Endothelial cell of umbilical vein (primary cell): ENCODE data around the gene SAE1. TPM values are rescaled to one million over a fixed set of nuclear protein-coding genes. Genes with fewer than 3 reads are reported as not detected.

Experiments
- BruUV-seq: library from RNA; stranded (reverse); fragments of 400-500 nt; replicated peaks from 2 replicates; lab custom pipeline; 2021; lab: Mats Ljungman, UMichigan
- CTCF ChIA-PET: fragments of 300-600, 350-600 bp; sonication (Branson Sonifier 250); formaldehyde crosslinking; loops from one replicate; lab custom pipeline; 2021; ENCODE audit warnings: antibody characterized with exemption, inconsistent platforms; lab: Charles Lee
- POLR2A ChIA-PET: fragments of 300-600, 350-600 bp; sonication (Branson Sonifier 250); formaldehyde crosslinking; loops from one replicate; lab custom pipeline; 2021; ENCODE audit warnings: antibody characterized with exemption, inconsistent platforms; lab: Charles Lee
- DNase-seq: peaks from one replicate; pipeline ENCODE4 v3.0.0-alpha.2; 2011; ENCODE audit warnings: low read depth, low spot score
- FAIRE-seq: peaks from 2 replicates; lab custom pipeline; 2011; peaks lifted over from hg19 to GRCh38; lab: Jason Lieb, UNC
- H2AFZ ChIP-seq: 2 replicates; pipeline ENCODE4 v1.6.0; 2012; ENCODE audit warnings: low read depth, low read length, control low read depth, inconsistent platforms
- H3K27ac ChIP-seq: 2 replicates; pipeline ENCODE4 v1.5.1; 2011; ENCODE audit warnings: low read depth, mild to moderate bottlenecking, control low read depth, low read length, moderate library complexity; ENCODE audit not compliant: insufficient read depth
- H3K27me3 ChIP-seq, 2 experiments: 2 replicates each; pipeline versions ENCODE4 v1.6.0 to v1.6.1; 2011; ENCODE audit warnings: low read length in 2 of 2, mixed read lengths in 1 of 2; ENCODE audit not compliant: control insufficient read depth in 2 of 2, insufficient read depth in 2 of 2
- H3K36me3 ChIP-seq, 2 experiments: 2 replicates in 1 of 2; 3 replicates in 1 of 2; pipeline ENCODE4 v1.5.1; 2011; ENCODE audit warnings: low read length in 2 of 2, mild to moderate bottlenecking in 1 of 2, moderate library complexity in 1 of 2; ENCODE audit not compliant: control insufficient read depth in 2 of 2, insufficient read depth in 2 of 2; ENCODE audit errors: extremely low read depth in 1 of 2
- H3K4me1 ChIP-seq: 3 replicates; pipeline ENCODE4 v1.5.1; 2011; ENCODE audit warnings: mild to moderate bottlenecking, low read length; ENCODE audit not compliant: control insufficient read depth, insufficient read depth; ENCODE audit errors: extremely low read depth
- H3K4me2 ChIP-seq: 2 replicates; pipeline ENCODE4 v1.6.1; 2011; ENCODE audit warnings: low read length, control low read depth, mixed read lengths; ENCODE audit not compliant: insufficient read depth
- H3K4me3 ChIP-seq, 3 experiments: fragments of 200-600 bp in 1 of 3; sonication (generic), shearing (Covaris generic) in 1 of 3; replicated peaks in 1 of 3; 2 replicates each; pipeline ENCODE4 v1.5.1; 2011 to 2016; ENCODE audit warnings: control low read depth in 3 of 3, low read length in 3 of 3, mild to moderate bottlenecking in 2 of 3, inconsistent platforms in 1 of 3, low read depth in 1 of 3, moderate library complexity in 1 of 3; ENCODE audit not compliant: insufficient read depth in 1 of 3
- H3K79me2 ChIP-seq: 2 replicates; pipeline ENCODE4 v1.6.0; 2012; ENCODE audit warnings: low read length, inconsistent platforms; ENCODE audit not compliant: control insufficient read depth, insufficient read depth
- H3K9ac ChIP-seq: replicated peaks from 2 replicates; pipeline ENCODE3; 2011; ENCODE audit warnings: low read length, control low read depth; ENCODE audit not compliant: insufficient read depth; ENCODE audit errors: extremely low read depth
- H3K9me1 ChIP-seq: replicated peaks from 3 replicates; pipeline ENCODE4 v1.6.0; 2011; ENCODE audit warnings: mild to moderate bottlenecking, low read length; ENCODE audit not compliant: control insufficient read depth, insufficient read depth; ENCODE audit errors: extremely low read depth
- H3K9me3 ChIP-seq: replicated peaks from 2 replicates; pipeline ENCODE4 v1.5.1; 2012; ENCODE audit warnings: low read length, inconsistent platforms; ENCODE audit not compliant: control insufficient read depth, insufficient read depth
- H4K20me1 ChIP-seq: replicated peaks from 2 replicates; pipeline ENCODE3; 2011; ENCODE audit warnings: mild to moderate bottlenecking, low read length; ENCODE audit not compliant: control insufficient read depth, insufficient read depth; ENCODE audit errors: extremely low read depth
- EZH2 ChIP-seq: IDR thresholded peaks from 2 replicates; pipeline ENCODE4 v1.6.1; 2012; ENCODE audit warnings: borderline replicate concordance, low read depth, mild to moderate bottlenecking, moderate library complexity, low read length, inconsistent platforms; ENCODE audit not compliant: severe bottlenecking
- GATA2 ChIP-seq: IDR thresholded peaks from 2 replicates; pipeline ENCODE4 v1.7.0; 2011; ENCODE audit warnings: low read depth, mild to moderate bottlenecking, moderate library complexity, mixed read lengths, low read length; ENCODE audit not compliant: insufficient read length, insufficient read depth
- JUN ChIP-seq: IDR thresholded peaks from 2 replicates; pipeline ENCODE4 v1.6.1; 2011; ENCODE audit warnings: borderline replicate concordance, low read depth; ENCODE audit not compliant: insufficient read length, insufficient read depth
- MYC ChIP-seq: IDR thresholded peaks from one replicate; pipeline ENCODE4 v1.6.1; 2011; ENCODE audit warnings: mild to moderate bottlenecking, low read depth, low read length
- POLR2A ChIP-seq: IDR thresholded peaks from 2 replicates; pipeline ENCODE4 v1.6.1; 2012; ENCODE audit warnings: low read depth, mild to moderate bottlenecking, control low read depth, low read length
- POLR2AphosphoS5 ChIP-seq: IDR thresholded peaks from 2 replicates; pipeline ENCODE4 v1.6.1; 2012; ENCODE audit warnings: low read depth, mild to moderate bottlenecking, control low read depth, low read length, moderate library complexity; ENCODE audit not compliant: insufficient read depth
- dilution Hi-C: fragments of 300-500 bp; cut with MboI; formaldehyde crosslinking; loops from one replicate; pipeline ENCODE4 v1.15.0; 2019; ENCODE audit warnings: low sequenced_read_pairs; ENCODE audit not compliant: extremely low pct_ligation_motif_present
- intact Hi-C: fragments of 100-400 bp; cut with micrococcal nuclease; formaldehyde crosslinking; loops from one replicate; pipeline ENCODE4 v1.10.0; 2022
- polyA plus RNA-seq, 4 experiments: library from polyadenylated mRNA; depleted of rRNA in 3 of 4; stranded (reverse) in 3 of 4; unstranded in 1 of 4; fragments of >200 nt; gene quantifications; 2 replicates each; pipeline versions ENCODE4 v1.2.1 to v1.2.3, GENCODE V29; 2011 to 2012; ENCODE audit warnings: missing spikeins in 1 of 4
- total RNA-seq: library from RNA; stranded (reverse); gene quantifications from 2 replicates; pipeline ENCODE4 v1.2.3, GENCODE V29; 2021
- TF ChIP-seq, protein P1 (sequence below): IDR thresholded peaks from 2 replicates; pipeline ENCODE4 v1.6.1; 2011; ENCODE audit not compliant: insufficient read depth, insufficient read length
- TF ChIP-seq, protein P2 (sequence below), 2 donors: IDR thresholded peaks; 1 replicate in 1 of 2; 2 replicates in 1 of 2; pipeline ENCODE4 v1.5.1; 2011; ENCODE audit warnings: low read length in 2 of 2, mild to moderate bottlenecking in 2 of 2, moderate library complexity in 2 of 2, control low read depth in 1 of 2, inconsistent platforms in 1 of 2, low read depth in 1 of 2; ENCODE audit not compliant: insufficient read depth in 1 of 2; ENCODE audit errors: extremely low read depth in 1 of 2

The SAE1 gene
- total and polyA plus RNA-seq, 2 donors (not counting 3 experiments of a cell fraction or from before 2014, with no cell fraction given) = 165 to 219 TPM

DNA sequence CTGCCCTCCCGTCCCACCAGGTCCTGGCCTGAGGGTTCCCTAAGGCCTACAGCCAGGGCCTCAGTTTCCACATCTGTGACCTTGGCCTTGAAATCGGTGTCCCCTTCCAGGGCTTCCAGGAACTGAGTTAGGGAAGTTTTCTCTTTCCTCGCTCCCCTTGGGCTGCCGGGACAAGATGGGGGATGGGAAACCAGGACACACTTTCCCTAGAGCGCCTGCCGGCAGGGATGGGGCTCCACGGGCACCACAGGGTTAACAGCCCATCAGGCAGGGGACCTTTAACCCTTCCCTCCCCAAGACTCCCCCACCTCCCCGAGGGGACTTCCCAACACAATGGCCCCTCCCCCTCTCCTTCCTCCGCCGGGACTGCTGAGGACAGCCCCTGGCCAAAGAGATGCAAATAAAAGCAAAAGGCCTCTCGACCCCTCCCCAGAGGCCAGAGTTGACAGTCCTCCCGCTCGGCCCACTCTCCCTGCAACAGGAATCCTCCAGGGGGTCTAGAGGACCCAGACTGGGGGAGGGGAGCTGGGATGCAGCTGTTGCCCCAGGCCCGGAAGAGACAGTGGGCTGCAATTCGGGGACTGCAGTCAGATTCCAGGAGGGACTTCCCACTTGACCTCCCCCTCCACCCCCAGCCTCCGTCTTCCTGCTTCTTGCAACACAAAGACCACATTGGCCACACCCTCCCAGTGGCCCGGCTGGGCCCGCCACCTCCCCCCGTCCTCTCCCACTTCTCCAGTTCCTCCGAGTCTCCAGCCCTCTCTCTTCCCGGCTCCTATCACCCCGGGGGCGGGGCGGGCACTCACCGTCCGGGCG, 96.9 kb downstream of the SAE1 start:
- Histone ChIP-seq H3K9me1 (no peaks in the 10 kb centered on the region), H3K79me2 (peaks cover 9% of the 10 kb centered on the region), H3K27me3 (no peaks in the 10 kb centered on the region), H3K36me3 (peaks cover 0 to 3% of the 10 kb centered on the region in 2 experiments), H3K4me1 (peaks cover 33% of the 10 kb centered on the region), H2AFZ (no peak overlapping the region), H3K9me3 (no peaks in the 10 kb centered on the region), H3K4me2 (peak overlapping the region; percentile 63), H3K4me3 (peak overlapping the region in 2 of 3 experiments; percentile 33 to 93), H3K27ac (peak overlapping the region; percentile 61), H4K20me1 (no peaks in the 10 kb centered on the region), H3K9ac (peak overlapping the region; percentile 67)
- DNase-seq (peak; percentile 89), FAIRE-seq (peak; percentile 18)
- ChIA-PET POLR2A (interaction anchor here (1.6 to 2.2 kb wide), 2 partner anchors 16 to 29 kb away, joined by 7 to 31 read pairs; partner anchors contain the start of gene CCDC9), CTCF (interaction anchor here (1.0 to 5.3 kb wide), 6 partner anchors 12 to 29 kb away, joined by 3 to 74 read pairs (median 18); partner anchors contain the start of gene CCDC9)
- intact Hi-C loops (loop anchor here (1.0 to 2.0 kb wide), 2 partner anchors 47 to 51 kb away; partner anchors contain the start of gene INAFM1), dilution Hi-C loops (no loop called here)
- no TSS peak for BruUV-seq
- TF ChIP-seq POLR2A (peak; percentile 4), POLR2AphosphoS5 (no peak), EZH2 (no peak), MYC (no peak), GATA2 (no peak), JUN (no peak)
- TF ChIP-seq, protein P1, sequence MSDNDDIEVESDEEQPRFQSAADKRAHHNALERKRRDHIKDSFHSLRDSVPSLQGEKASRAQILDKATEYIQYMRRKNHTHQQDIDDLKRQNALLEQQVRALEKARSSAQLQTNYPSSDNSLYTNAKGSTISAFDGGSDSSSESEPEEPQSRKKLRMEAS = no peak
- TF ChIP-seq, protein P2, sequence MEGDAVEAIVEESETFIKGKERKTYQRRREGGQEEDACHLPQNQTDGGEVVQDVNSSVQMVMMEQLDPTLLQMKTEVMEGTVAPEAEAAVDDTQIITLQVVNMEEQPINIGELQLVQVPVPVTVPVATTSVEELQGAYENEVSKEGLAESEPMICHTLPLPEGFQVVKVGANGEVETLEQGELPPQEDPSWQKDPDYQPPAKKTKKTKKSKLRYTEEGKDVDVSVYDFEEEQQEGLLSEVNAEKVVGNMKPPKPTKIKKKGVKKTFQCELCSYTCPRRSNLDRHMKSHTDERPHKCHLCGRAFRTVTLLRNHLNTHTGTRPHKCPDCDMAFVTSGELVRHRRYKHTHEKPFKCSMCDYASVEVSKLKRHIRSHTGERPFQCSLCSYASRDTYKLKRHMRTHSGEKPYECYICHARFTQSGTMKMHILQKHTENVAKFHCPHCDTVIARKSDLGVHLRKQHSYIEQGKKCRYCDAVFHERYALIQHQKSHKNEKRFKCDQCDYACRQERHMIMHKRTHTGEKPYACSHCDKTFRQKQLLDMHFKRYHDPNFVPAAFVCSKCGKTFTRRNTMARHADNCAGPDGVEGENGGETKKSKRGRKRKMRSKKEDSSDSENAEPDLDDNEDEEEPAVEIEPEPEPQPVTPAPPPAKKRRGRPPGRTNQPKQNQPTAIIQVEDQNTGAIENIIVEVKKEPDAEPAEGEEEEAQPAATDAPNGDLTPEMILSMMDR (IDR thresholded peaks at IDR 0.05; ENCODE audit: extremely low read depth in 1 of 2, insufficient read depth in 1 of 2, low read depth in 1 of 2, low read length in 2 of 2) = no peak
